Left lung (tissue), 10 donors: ENCODE data around the gene PPP1R13B. TPM values are rescaled to one million over a fixed set of nuclear protein-coding genes. Genes with fewer than 3 reads are reported as not detected.

Experiments
- ATAC-seq: fragments of 200-7000 bp; cut with Tn5 transposase; one replicate; pipeline ENCODE4 v1.9.1; 2020; ENCODE audit warnings: moderate library complexity
- DNase-seq, 4 donors: peaks; one replicate each; pipeline ENCODE4 v3.0.0-alpha.2; 2013 to 2020
- H3K27ac ChIP-seq, 2 donors: fragments of 200-600 bp; sonication (generic) in 1 of 2; one replicate each; pipeline versions ENCODE4 v1.5.0 to v1.8.0; 2020 to 2021
- H3K27me3 ChIP-seq, 2 donors: fragments of 200-600 bp; sonication (generic) in 1 of 2; one replicate each; pipeline versions ENCODE4 v1.5.0 to v1.8.0; 2020 to 2021
- H3K36me3 ChIP-seq, 2 donors: fragments of 200-600 bp; sonication (generic) in 1 of 2; one replicate each; pipeline versions ENCODE4 v1.5.0 to v1.8.0; 2020 to 2021
- H3K4me1 ChIP-seq, 2 donors: fragments of 200-600 bp; one replicate each; pipeline ENCODE4 v1.8.0; 2021
- H3K4me3 ChIP-seq, 2 donors: fragments of 200-600 bp; sonication (generic) in 1 of 2; one replicate each; pipeline versions ENCODE4 v1.5.0 to v1.8.0; 2020 to 2021; ENCODE audit warnings: mild to moderate bottlenecking in 1 of 2
- H3K9me3 ChIP-seq, 2 donors: fragments of 200-600 bp; sonication (generic) in 1 of 2; one replicate each; pipeline versions ENCODE4 v1.5.0 to v1.8.0; 2020 to 2021
- CTCF ChIP-seq, 2 donors: fragments of 200-600 bp; sonication (generic) in 1 of 2; IDR thresholded peaks; one replicate each; pipeline versions ENCODE4 v1.5.0 to v1.8.0; 2021; ENCODE audit warnings: antibody characterized with exemption in 2 of 2
- intact Hi-C, 2 donors: fragments of 100-400 bp; cut with DNase I; formaldehyde crosslinking; loops; one replicate each; pipeline versions ENCODE4 v1.11.2 to v1.14.2; 2022
- polyA plus RNA-seq, 6 donors: library from polyadenylated mRNA; unstranded; fragments of 120-200 nt; gene quantifications; one replicate each; pipeline ENCODE4 v1.2.1, GENCODE V29; 2013; ENCODE audit not compliant: insufficient read length in 6 of 6
- total RNA-seq, 2 donors: library from RNA; stranded (reverse); fragmentation: NEBNext Ultra II Directional; extraction: Animal tissue kit (Norgen Biotek cat#: 25700); gene quantifications; one replicate each; pipeline ENCODE4 v1.2.1, GENCODE V29; 2021
- donor health status: DM: no; HTN: yes; CAD: no.
- donor health status: DM: no; HTN: no; CAD: no.

PPP1R13B gene
- total and polyA plus RNA-seq, 8 donors = 48.0 to 86.9 (median 61.7) TPM

DNA sequence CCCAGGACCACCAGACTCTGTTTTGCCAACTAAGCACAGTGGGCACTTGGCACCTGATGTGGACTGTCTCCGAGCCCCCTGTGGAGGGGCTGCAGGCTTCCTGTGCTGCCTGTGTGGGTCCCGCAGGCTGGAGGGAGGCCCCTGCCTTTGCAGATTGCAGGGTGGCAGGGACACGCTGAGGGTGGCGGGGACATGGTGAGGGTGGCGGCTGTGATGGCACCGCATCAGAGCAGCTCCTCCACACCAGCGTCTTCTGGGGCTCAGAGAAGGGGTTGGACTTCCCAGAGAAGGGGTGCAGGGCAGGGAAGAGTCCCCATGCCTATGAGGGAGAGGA lies 123.7 kb downstream of the PPP1R13B start:
- intact Hi-C loops = no loop called here
- DNase-seq (no peak), ATAC-seq (no peak)
- Histone ChIP-seq H3K27me3 (no peaks in the 10 kb centered on the region), H3K4me3 (no peak overlapping the region), H3K4me1 (peaks cover 10 to 17% of the 10 kb centered on the region in 2 donors), H3K27ac (peak overlapping the region; percentile 34 to 73), H3K9me3 (no peaks in the 10 kb centered on the region), H3K36me3 (peaks cover 0 to 31% of the 10 kb centered on the region in 2 donors)
- TF ChIP-seq CTCF (IDR thresholded peaks at IDR 0.05) = no peak

DNA sequence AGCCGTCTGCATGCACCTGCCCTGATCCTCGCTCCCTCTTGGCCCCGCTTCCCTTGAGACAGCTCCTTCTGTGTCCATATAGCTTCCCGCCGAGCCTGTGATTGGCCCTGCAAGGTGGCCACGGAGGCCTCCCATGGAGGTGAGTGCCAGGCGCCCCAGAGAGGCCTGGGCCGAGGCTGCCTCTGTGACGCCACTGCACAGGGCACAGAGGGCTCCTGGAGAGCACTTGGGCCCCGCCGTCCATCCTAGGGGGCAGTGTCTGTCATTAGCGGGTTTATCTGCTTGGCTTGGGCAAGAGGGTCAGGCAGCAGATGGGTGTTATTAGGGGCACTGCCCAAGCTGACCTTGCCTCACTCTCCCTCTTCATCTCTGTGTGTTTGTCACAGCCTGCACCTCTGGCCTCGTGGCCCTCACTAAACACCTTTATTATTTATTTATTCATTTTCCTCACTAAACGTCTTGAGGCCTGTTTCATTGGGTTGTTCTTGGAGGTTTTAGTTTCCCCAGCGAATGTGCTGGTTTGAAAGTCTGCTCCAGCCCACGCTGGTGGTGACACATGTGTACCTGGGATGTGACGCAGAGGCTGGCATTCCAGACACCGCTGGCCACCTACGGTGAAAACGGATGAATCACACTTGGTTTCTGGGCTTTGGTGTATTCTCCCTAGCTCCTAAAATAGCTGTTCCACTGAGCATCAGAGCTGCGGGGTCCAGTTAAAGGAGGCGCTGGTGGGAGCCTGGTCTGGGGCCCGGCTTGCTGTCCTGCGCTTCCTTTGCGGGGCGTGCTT lies 125.8 kb downstream of the PPP1R13B start:
- Histone ChIP-seq H3K9me3 (no peaks in the 10 kb centered on the region), H3K27me3 (no peaks in the 10 kb centered on the region)

DNA sequence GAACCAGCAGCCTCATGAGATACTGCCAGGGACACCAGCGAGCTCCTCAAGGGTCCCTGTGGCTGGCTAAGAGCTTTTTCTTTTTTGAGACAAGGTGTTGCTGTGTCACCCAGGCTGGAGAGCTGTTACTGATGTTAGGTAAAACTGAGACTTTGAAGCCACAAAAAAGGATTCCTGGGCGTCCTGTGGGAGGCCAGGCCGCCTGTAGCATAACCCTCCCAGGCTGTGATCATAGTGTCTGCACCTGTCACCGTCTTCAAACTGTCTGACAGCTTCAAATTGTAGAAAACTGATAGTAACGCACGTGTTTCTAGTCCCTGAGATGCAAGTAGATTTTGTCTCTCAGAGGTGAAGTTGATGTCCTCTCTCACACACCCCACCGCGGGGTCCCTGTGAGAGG lies 127.6 kb downstream of the PPP1R13B start:
- ATAC-seq (no peak), DNase-seq (no peak)
- H3K36me3 ChIP-seq = peaks cover 0 to 1% of the 10 kb centered on the region in 2 donors
- no peak overlapping the region for H3K4me3 ChIP-seq
- intact Hi-C loops = no loop called here
- H3K27ac ChIP-seq = no peak overlapping the region
- no peaks in the 10 kb centered on the region for H3K27me3 ChIP-seq
- H3K4me1 ChIP-seq = peaks cover 19 to 34% of the 10 kb centered on the region in 2 donors
- TF ChIP-seq CTCF (IDR thresholded peaks at IDR 0.05) = no peak
- no peaks in the 10 kb centered on the region for H3K9me3 ChIP-seq

More for the DNA sequence above, 125.8 kb downstream of the PPP1R13B start:
- ATAC-seq = no peak
- Histone ChIP-seq H3K4me3 (no peak overlapping the region), H3K4me1 (peaks cover 19 to 29% of the 10 kb centered on the region in 2 donors), H3K27ac (no peak overlapping the region), H3K36me3 (peaks cover 0 to 17% of the 10 kb centered on the region in 2 donors)
- TF ChIP-seq CTCF (IDR thresholded peaks at IDR 0.05) = no peak
- DNase-seq = no peak
- intact Hi-C loops = no loop called here

GRCh38 chr14:103718572-103718971 lies 128.8 kb downstream of the PPP1R13B start:
- no peak overlapping the region for H3K4me3 ChIP-seq
- no peaks in the 10 kb centered on the region for H3K27me3 ChIP-seq
- intact Hi-C loops = no loop called here
- no peaks in the 10 kb centered on the region for H3K9me3 ChIP-seq
- H3K27ac ChIP-seq = no peak overlapping the region
- H3K36me3 ChIP-seq = no peaks in the 10 kb centered on the region
- ATAC-seq = no peak
- TF ChIP-seq CTCF (IDR thresholded peaks at IDR 0.05) = no peak
- DNase-seq = peak in 1 of 4 donors; percentile 61
- peaks cover 12 to 33% of the 10 kb centered on the region in 2 donors for H3K4me1 ChIP-seq

DNA sequence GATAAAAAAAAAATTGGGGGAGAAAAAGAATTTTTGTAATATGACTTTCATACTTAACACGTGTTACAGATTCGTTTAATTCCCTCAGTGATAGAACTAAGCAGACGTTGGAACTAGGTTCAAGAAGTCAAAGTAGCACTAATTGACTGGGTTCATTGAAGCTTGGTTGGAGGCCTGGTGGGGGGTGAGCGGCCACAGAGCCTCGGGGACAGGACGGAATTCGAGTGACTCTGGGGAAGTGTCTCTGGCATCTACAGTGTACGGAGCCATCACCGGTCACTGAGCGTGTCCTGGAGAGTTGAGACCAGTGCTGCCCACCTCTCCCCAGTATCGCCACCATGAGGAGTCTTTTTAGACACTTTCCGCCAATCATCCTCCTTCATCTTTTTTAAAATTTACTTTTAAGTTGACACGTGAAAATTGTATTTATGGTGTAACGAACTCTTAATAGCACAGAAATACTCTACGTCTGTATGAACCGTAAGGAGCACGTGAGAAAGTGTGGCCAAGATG lies 130.4 kb downstream of the PPP1R13B start:
- H3K4me3 ChIP-seq = peak overlapping the region in 1 of 2 donors; percentile 77
- intact Hi-C loops = no loop called here
- no peak for ATAC-seq
- H3K9me3 ChIP-seq = no peaks in the 10 kb centered on the region
- H3K27ac ChIP-seq = no peak overlapping the region
- peaks cover 5 to 43% of the 10 kb centered on the region in 2 donors for H3K4me1 ChIP-seq
- DNase-seq = no peak
- TF ChIP-seq CTCF (IDR thresholded peaks at IDR 0.05) = no peak
- H3K27me3 ChIP-seq = no peaks in the 10 kb centered on the region
- H3K36me3 ChIP-seq = no peaks in the 10 kb centered on the region
